ENCODE measurements around the gene SNX5. TPM values are rescaled to one million over a fixed set of nuclear protein-coding genes. Genes with fewer than 3 reads are reported as not detected.
A peak's percentile ranks its signal among the peaks of the same experiment; 100 is the strongest.

SNX5 gene
- total RNA-seq, 4 donors from 2014 or later, result 49.9 to 114 (median 64.5) TPM

DNA sequence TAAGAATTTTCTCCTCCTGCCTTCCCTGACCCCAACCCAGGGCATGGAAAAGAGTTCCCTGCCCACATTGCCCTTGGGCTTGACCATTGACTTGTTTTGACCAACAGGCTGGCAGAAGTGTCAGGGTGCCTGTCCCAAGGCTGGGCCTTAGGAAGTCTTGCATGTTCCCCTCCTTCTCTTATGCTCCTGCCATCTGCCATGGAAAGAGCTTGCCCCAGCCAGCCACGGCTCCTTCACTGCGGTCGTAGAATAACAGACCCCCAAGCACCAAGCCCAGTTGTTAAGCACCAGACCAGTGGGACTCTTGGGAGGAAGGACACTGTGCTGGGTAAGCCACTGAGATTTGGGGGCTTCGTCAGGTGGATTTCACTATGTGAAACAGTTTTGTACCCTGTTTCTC is 53.6 kb downstream of the SNX5 start:
- Histone ChIP-seq H3K4me1 (peaks cover 21% of the 10 kb centered on the region), H3K4me3 (no peak overlapping the region), H3K27ac (no peak overlapping the region), H3K9me3 (no peaks in the 10 kb centered on the region), H3K36me3 (no peaks in the 10 kb centered on the region), H3K27me3 (no peaks in the 10 kb centered on the region)
- no peak for DNase-seq (ENCODE audit: low spot score in 2 of 2)
- TF ChIP-seq, protein P1, sequence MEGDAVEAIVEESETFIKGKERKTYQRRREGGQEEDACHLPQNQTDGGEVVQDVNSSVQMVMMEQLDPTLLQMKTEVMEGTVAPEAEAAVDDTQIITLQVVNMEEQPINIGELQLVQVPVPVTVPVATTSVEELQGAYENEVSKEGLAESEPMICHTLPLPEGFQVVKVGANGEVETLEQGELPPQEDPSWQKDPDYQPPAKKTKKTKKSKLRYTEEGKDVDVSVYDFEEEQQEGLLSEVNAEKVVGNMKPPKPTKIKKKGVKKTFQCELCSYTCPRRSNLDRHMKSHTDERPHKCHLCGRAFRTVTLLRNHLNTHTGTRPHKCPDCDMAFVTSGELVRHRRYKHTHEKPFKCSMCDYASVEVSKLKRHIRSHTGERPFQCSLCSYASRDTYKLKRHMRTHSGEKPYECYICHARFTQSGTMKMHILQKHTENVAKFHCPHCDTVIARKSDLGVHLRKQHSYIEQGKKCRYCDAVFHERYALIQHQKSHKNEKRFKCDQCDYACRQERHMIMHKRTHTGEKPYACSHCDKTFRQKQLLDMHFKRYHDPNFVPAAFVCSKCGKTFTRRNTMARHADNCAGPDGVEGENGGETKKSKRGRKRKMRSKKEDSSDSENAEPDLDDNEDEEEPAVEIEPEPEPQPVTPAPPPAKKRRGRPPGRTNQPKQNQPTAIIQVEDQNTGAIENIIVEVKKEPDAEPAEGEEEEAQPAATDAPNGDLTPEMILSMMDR (IDR thresholded peaks at IDR 0.05), result no peak
- TF ChIP-seq POLR2A (IDR thresholded peaks at IDR 0.05) (no peak), EP300 (IDR thresholded peaks at IDR 0.05) (no peak), POLR2AphosphoS5 (IDR thresholded peaks at IDR 0.05) (no peak)
- WGBS, result 100% methylated on average over 4 of the region's 4 CpGs

DNA sequence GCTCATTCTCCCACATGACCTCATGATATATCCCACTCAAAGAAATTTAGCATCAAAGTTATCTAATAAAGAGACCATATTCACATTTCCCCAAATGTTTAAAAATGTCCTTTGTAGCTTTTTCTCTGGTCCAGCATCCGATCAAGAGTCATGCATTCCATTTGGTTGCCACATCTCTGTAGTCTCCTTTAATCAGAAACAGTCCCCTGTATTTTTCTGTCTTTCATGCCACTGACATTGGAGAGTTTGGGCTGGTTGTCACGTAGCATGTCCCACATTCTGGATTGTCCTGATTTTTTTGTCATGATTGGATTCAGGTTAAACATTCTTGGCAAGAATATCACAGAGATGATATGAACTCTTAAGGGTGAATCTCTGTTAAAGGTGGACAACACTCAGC is 55.7 kb downstream of the SNX5 start:
- Histone ChIP-seq H3K27ac (no peak overlapping the region), H3K27me3 (no peaks in the 10 kb centered on the region), H3K4me3 (no peak overlapping the region), H3K9me3 (no peaks in the 10 kb centered on the region), H3K4me1 (peaks cover 24% of the 10 kb centered on the region), H3K36me3 (no peaks in the 10 kb centered on the region)
- DNase-seq (ENCODE audit: low spot score in 2 of 2), result no peak
- 52% methylated on average over 2 of the region's 2 CpGs for WGBS
- peak in 1 of 3 donors; percentile 16 for TF ChIP-seq POLR2AphosphoS5 (IDR thresholded peaks at IDR 0.05)
- no peak for TF ChIP-seq POLR2A (IDR thresholded peaks at IDR 0.05)
- TF ChIP-seq, protein P1 (IDR thresholded peaks at IDR 0.05), result no peak

DNA sequence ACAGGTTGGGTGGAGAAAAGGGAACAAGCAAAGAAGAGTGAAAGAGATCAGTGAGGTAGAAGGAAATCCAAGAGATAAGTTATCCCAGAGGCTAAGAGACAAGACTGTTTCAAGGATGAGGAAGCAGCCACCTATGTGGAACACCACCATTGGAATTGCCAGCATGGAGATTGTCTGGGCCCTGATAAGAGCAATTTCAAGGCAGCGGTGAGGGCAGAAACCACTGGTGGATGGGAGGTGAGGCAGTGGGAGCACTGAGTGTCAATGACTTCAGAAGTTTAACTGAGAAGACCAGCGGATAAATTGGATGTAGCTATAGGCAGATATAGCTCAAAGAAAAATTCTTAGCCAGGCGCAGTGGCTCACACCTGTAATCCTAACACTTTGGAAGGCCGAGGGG is 56.7 kb downstream of the SNX5 start:
- DNase-seq (ENCODE audit: low spot score in 2 of 2), result no peak
- 78% methylated on average over 4 of the region's 4 CpGs for WGBS
- no peak overlapping the region for H3K4me3 ChIP-seq
- TF ChIP-seq, protein P1 (IDR thresholded peaks at IDR 0.05), result no peak
- TF ChIP-seq POLR2AphosphoS5 (IDR thresholded peaks at IDR 0.05) (no peak), EP300 (IDR thresholded peaks at IDR 0.05) (no peak), POLR2A (IDR thresholded peaks at IDR 0.05) (no peak)
- H3K27me3 ChIP-seq, result no peaks in the 10 kb centered on the region
- H3K36me3 ChIP-seq, result no peaks in the 10 kb centered on the region
- no peaks in the 10 kb centered on the region for H3K9me3 ChIP-seq
- H3K4me1 ChIP-seq, result peaks cover 24% of the 10 kb centered on the region
- no peak overlapping the region for H3K27ac ChIP-seq

DNA sequence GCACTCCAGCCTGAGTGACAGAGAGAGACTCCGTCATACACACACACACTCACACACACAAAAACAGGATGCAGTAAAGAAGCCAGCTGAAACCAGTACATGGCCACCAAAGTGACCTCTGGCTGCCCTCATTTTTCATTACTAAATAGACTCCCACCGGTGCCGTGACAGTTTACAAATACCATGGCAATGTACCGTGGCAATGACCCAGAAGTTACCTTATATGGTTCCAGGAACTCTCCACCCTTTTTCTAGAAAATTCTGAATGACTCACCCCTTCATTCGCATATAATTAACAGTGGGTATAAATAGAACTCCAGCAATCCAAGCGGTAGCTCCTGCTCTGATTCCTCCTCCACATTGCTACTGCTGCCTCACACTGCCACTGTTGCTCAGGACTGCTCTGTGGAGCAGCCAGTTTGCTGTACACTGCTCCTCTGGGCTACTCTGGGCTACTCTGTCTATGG is 57.7 kb downstream of the SNX5 start:
- Histone ChIP-seq H3K27ac (peak overlapping the region; percentile 4), H3K27me3 (no peaks in the 10 kb centered on the region), H3K4me1 (peaks cover 20% of the 10 kb centered on the region), H3K4me3 (no peak overlapping the region), H3K9me3 (no peaks in the 10 kb centered on the region), H3K36me3 (no peaks in the 10 kb centered on the region)
- 32% methylated on average over 6 of the region's 6 CpGs for WGBS
- TF ChIP-seq POLR2A (IDR thresholded peaks at IDR 0.05) (no peak), POLR2AphosphoS5 (IDR thresholded peaks at IDR 0.05) (peak in 2 of 3 donors; percentile 15 to 42)
- DNase-seq (ENCODE audit: low spot score in 2 of 2), result no peak

DNA sequence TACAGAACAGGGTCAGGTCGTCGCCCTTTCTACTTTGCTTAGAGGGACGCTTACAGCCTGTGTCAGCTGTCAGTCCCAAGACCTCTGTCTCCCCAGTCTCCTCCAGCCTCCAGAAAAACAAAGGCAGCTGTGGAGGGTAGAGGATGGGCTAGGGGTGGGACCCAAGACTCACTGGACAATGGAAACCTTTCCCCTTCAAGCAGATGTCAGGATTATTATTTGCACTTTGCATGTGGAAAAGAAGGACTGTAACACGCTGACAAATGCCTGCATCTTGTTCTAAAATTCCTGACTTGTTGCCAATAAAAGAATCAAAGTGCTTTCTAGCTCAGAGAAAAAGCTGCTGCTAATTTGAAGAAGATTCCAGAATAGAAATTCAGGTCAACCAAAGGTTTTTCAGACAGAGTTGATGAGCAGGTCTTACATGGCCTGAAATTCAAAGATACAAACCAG is 58.7 kb downstream of the SNX5 start:
- no peak for TF ChIP-seq EP300 (IDR thresholded peaks at IDR 0.05)
- TF ChIP-seq POLR2AphosphoS5 (IDR thresholded peaks at IDR 0.05), result no peak
- no peak for TF ChIP-seq POLR2A (IDR thresholded peaks at IDR 0.05)
- TF ChIP-seq, protein P1 (IDR thresholded peaks at IDR 0.05), result no peak
- H3K9me3 ChIP-seq, result no peaks in the 10 kb centered on the region
- no peak for DNase-seq (ENCODE audit: low spot score in 2 of 2)
- no peaks in the 10 kb centered on the region for H3K27me3 ChIP-seq
- peaks cover 20% of the 10 kb centered on the region for H3K4me1 ChIP-seq
- 52% methylated on average over 4 of the region's 4 CpGs for WGBS
- H3K4me3 ChIP-seq, result no peak overlapping the region
- H3K27ac ChIP-seq, result no peak overlapping the region
- H3K36me3 ChIP-seq, result no peaks in the 10 kb centered on the region

DNA sequence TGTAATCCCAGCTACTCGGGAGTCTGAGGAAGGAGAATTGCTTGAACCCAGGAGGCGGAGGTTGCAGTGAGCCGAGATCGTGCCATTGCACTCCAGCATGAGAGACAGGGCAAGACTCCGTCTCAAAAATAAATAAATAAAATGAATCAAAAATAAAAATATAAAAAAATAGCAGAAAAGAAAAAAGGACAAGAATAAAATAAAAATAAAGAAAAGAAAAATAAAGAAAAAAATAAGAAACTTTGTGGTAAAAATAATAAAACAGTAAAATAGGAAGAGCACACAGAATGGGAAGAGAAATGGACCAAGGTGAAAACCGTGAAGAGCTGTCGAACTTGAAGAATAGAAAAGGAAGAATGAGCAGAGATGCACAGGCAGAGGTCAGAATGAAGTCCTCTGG is 63.0 kb downstream of the SNX5 start:
- no peak for DNase-seq (ENCODE audit: low spot score in 2 of 2)
- WGBS, result 93% methylated on average over 7 of the region's 7 CpGs
- H3K36me3 ChIP-seq, result no peaks in the 10 kb centered on the region

More for the DNA sequence above, 63.0 kb downstream of the SNX5 start:
- H3K4me3 ChIP-seq, result no peak overlapping the region
- H3K27ac ChIP-seq, result no peak overlapping the region
- no peaks in the 10 kb centered on the region for H3K27me3 ChIP-seq
- TF ChIP-seq POLR2A (IDR thresholded peaks at IDR 0.05) (no peak), EP300 (IDR thresholded peaks at IDR 0.05) (no peak), POLR2AphosphoS5 (IDR thresholded peaks at IDR 0.05) (no peak)
- TF ChIP-seq, protein P1 (IDR thresholded peaks at IDR 0.05), result no peak
- no peaks in the 10 kb centered on the region for H3K9me3 ChIP-seq
- H3K4me1 ChIP-seq, result peaks cover 9% of the 10 kb centered on the region

Data from suprapubic skin (tissue), 4 donors.